Mucosa of descending colon (tissue), 3 donors: Measurements from ENCODE around the gene CC2D1A. TPM values are rescaled to one million over a fixed set of nuclear protein-coding genes. Genes with fewer than 3 reads are reported as not detected.

Experiments
- ATAC-seq: fragments of 200-7000 bp; cut with Tn5 transposase; one replicate; pipeline ENCODE4 v1.9.1; 2020; ENCODE audit warnings: mild to moderate bottlenecking, moderate library complexity
- DNase-seq, 3 donors: peaks; one replicate each; pipeline ENCODE4 v3.0.0-alpha.2; 2020
- H3K36me3 ChIP-seq: fragments of 200-600 bp; one replicate; pipeline ENCODE4 v1.8.0; 2021; ENCODE audit warnings: low read depth, mild to moderate bottlenecking
- H3K4me1 ChIP-seq: fragments of 200-600 bp; one replicate; pipeline ENCODE4 v1.8.0; 2021; ENCODE audit warnings: low read depth, mild to moderate bottlenecking
- H3K4me3 ChIP-seq: fragments of 200-600 bp; one replicate; pipeline ENCODE4 v1.8.0; 2021; ENCODE audit warnings: mild to moderate bottlenecking
- H3K9me3 ChIP-seq: fragments of 200-600 bp; one replicate; pipeline ENCODE4 v1.8.0; 2021; ENCODE audit warnings: mild to moderate bottlenecking
- intact Hi-C, 2 donors: fragments of 100-400 bp; cut with DNase I in 1 of 2; cut with micrococcal nuclease in 1 of 2; formaldehyde crosslinking; loops; one replicate each; pipeline versions ENCODE4 v1.11.0 to v1.11.1; 2022; cut with DNase I, micrococcal nuclease
- total RNA-seq, 3 donors: library from RNA; stranded (reverse); fragmentation: NEBNext Ultra II Directional in 2 of 3; extraction: Animal tissue kit (Norgen Biotek cat#: 25700) in 2 of 3; gene quantifications; one replicate each; pipeline versions ENCODE4 v1.2.1 to v1.2.4, GENCODE V29; 2021 to 2023
- TF ChIP-seq, protein P1 (sequence below): fragments of 200-600 bp; IDR thresholded peaks from one replicate; pipeline ENCODE4 v1.8.0; 2022; ENCODE audit warnings: antibody characterized with exemption, mild to moderate bottlenecking
- donor health status: DM: no; HTN: no; CAD: no; lungs with moderate emphysema.
- donor health status: DM: no; HTN: no; CAD: no.
- donor health status: DM: no; HTN: yes; CAD: no.

The CC2D1A gene
- total RNA-seq, 3 donors from 2014 or later, result 68.4 to 118 (median 101) TPM

DNA sequence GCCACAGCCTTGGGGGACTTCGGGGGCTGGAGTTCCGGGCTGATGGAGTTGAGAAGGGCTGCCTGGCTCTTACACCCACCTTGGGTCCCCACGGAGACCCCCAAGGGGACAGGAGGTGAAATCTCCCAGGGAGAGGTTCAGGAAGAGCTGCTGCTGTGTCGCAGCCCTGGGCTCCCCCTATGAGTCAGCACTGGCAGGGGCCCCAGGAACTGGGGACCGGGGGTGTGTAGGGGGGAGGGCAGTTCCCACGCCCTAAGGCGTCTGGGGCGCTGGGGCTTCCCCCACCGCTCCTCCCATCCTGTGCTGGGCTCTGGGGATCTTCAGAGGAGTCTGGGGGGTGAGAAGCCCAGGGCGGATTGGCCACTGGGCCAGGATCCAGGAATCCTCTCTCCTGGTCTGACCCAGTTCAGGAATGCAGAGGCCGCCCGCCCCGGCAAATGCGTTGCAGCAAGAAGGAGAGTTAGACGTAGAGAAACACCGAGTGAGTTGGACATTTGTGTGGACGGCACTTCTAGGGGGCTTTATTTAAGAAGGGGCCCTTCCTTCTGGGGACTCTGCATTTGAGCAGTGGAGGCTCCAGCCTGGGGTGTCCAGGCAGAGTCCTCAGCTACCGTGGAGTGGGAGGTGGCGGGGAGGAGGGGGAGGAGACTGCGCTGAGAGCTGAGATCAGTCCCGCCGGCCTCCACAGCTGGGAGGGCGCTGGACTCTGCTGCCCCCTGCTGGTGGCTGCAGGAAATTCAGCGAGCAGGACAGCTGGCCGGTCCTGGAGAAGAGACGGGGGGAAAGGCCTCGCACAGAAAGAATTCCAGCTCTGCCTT lies 44.1 kb upstream of the CC2D1A start:
- no peaks in the 10 kb centered on the region for H3K9me3 ChIP-seq
- H3K4me1 ChIP-seq, result peaks cover 11% of the 10 kb centered on the region
- ATAC-seq (peak; percentile 94), DNase-seq (peak; percentile 93 to 97 (median 94))
- TF ChIP-seq, protein P1, sequence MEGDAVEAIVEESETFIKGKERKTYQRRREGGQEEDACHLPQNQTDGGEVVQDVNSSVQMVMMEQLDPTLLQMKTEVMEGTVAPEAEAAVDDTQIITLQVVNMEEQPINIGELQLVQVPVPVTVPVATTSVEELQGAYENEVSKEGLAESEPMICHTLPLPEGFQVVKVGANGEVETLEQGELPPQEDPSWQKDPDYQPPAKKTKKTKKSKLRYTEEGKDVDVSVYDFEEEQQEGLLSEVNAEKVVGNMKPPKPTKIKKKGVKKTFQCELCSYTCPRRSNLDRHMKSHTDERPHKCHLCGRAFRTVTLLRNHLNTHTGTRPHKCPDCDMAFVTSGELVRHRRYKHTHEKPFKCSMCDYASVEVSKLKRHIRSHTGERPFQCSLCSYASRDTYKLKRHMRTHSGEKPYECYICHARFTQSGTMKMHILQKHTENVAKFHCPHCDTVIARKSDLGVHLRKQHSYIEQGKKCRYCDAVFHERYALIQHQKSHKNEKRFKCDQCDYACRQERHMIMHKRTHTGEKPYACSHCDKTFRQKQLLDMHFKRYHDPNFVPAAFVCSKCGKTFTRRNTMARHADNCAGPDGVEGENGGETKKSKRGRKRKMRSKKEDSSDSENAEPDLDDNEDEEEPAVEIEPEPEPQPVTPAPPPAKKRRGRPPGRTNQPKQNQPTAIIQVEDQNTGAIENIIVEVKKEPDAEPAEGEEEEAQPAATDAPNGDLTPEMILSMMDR, result peak; percentile 95
- intact Hi-C loops, result loop anchor here (5.0 kb wide), 2 partner anchors 75 to 80 kb away; no protein-coding TSS in a partner anchor
- no peak overlapping the region for H3K4me3 ChIP-seq
- H3K36me3 ChIP-seq, result no peaks in the 10 kb centered on the region

DNA sequence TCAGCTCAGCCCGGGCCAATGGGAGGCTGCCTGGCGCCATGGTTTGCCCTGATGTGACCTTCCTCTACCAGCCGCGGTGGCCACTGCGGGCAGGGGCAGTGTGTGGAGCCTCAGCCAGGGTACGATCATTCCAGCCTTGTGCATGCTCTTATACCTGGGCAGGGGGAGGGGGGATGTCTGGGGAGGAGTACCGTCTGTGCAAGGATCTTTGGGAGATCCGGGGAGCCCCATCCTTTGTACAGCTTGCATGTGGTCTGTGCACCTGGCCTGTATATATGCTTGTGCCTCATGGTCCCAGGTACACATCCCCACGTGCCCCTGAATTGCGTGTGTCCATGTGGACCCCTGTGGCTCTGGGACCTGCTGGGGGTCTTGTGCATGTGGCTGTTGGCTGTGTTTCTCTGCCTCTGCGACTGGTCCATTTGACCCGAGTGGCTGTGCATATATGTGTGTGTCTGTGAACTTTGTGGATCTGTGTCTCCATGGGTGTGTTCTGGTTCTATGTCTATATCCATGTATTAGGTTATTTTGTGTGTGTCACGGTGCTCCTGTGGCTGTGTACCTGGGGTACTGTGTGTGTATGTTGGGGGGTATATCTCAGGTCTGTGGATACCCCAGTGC lies 41.8 kb upstream of the CC2D1A start:
- TF ChIP-seq, protein P1, result no peak
- DNase-seq (no peak), ATAC-seq (no peak)
- Histone ChIP-seq H3K4me1 (peaks cover 11% of the 10 kb centered on the region), H3K9me3 (no peaks in the 10 kb centered on the region), H3K4me3 (no peak overlapping the region), H3K36me3 (no peaks in the 10 kb centered on the region)
- intact Hi-C loops, result loop anchor here (5.0 kb wide), 2 partner anchors 77 to 82 kb away; no protein-coding TSS in a partner anchor

DNA sequence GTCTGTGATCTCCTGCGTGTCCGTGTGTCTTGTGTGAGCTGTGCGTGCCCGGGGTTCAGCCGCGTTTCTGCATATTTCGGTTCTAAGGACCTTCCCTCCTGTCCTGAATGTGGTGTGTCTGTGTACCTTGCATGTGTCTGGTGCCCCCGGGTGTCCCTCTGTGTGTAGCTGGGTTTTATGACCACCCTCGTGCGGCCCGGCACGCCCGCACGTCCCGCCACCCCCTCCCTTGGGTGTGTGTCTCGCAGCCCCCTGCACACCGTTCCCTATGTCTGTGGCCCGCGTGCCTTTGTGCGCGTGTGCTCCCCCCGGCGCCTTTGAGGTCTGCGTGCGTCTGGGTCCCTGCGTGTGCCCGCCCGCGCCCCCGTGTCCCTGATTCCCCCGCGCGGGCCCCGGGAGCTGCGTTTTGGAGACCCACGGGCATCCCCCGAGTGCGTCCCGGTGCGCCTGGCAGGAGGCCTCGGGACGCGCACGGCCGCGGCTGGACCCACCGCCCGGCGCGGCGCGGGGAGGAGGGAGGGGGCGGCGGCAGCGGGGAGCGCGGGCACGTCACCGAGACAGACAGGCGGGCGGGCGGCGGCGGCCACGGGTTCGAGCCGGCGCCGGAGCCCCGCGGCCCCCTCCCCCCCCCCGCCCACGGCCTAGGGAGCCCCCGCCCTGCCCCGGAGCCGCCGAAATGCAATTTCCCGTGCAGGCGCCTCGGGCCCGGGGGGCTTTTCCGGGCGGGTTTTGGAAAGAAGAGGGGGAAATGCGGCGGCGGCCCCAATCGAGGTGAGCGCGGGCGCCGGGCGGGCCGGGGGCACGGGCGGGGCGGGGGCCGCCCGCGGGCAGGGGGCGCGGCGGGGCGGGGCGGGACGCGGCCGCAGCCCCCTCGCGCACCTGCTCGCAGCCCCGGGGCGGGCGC lies 41.1 kb upstream of the CC2D1A start:
- intact Hi-C loops, result loop anchor here (5.0 kb wide), 2 partner anchors 78 to 83 kb away; no protein-coding TSS in a partner anchor
- H3K36me3 ChIP-seq, result no peaks in the 10 kb centered on the region
- no peak for ATAC-seq
- DNase-seq, result no peak
- H3K4me1 ChIP-seq, result peaks cover 11% of the 10 kb centered on the region
- no peaks in the 10 kb centered on the region for H3K9me3 ChIP-seq
- TF ChIP-seq, protein P1, result no peak
- no peak overlapping the region for H3K4me3 ChIP-seq

DNA sequence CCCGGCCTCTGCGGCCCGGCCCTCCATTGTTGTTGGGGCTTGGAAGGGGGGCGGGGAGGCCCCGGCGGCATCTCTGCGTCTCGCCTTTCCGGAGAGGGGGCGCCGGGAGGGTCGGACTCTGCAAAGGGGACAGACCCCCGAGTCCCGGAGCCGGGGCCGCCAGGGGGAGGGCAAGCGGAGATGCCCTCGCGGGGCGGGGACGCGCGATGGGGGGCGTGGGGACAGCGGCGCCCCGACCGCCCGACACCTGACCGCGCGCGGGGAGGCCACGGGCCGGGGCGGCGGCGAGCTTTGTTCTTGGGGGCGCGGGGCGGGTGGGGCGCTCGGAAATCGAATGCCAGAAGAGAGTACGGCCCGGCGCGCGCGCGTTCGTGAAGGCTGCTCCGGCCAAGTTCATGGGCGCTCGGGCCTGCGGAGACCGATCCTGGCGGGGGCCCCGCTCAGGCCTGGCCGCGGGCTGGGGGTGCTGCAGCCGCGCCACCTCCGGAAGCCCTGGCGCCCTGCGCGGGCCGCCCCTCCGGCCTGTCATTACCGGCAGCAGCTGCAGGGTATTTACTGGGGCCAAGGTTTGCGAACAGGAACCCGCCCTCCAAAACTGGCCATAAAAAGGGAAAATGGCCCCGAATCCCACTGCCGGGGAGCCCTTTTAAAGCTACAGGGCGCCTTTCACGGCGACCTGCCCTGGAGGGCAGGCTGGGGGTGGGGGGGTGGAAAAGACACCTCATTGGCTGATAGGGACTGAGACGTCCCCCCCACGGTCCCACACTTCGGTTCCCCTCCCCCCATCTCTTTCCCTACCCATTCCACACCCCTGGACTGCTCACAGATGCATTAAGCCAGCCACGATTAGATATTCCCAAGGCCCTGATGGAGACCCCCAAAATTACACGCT lies 40.2 kb upstream of the CC2D1A start:
- Histone ChIP-seq H3K4me1 (peaks cover 11% of the 10 kb centered on the region), H3K36me3 (no peaks in the 10 kb centered on the region), H3K9me3 (no peaks in the 10 kb centered on the region), H3K4me3 (no peak overlapping the region)
- intact Hi-C loops, result no loop called here
- TF ChIP-seq, protein P1, result no peak
- ATAC-seq, result peak; percentile 21
- DNase-seq, result peak in 1 of 3 donors; percentile 60
